Measurements from ENCODE around the gene CSPG4.
"Not testable (repeated sequence)": the region's sequence is repeated elsewhere in the genome, so short reads cannot be mapped to it uniquely, and the experiment has no call there.

CSPG4 gene

GRCh38 chr15:75688278-75688557, 24.4 kb downstream of the CSPG4 start:
- no peaks in the 10 kb centered on the region for H3K9me3 ChIP-seq (ENCODE audit: low read length)
- no peak overlapping the region for H3K9ac ChIP-seq (ENCODE audit: low read length)
- no peak overlapping the region for H3K4me3 ChIP-seq (ENCODE audit: low read depth in 1 of 2, low read length in 2 of 2)
- H3K36me3 ChIP-seq (ENCODE audit: insufficient read depth, low read length), result peaks cover 64% of the 10 kb centered on the region
- peaks cover 25% of the 10 kb centered on the region for H3K4me1 ChIP-seq (ENCODE audit: insufficient read depth, low read length)
- no peak overlapping the region for H3K27ac ChIP-seq (ENCODE audit: low read depth, low read length)
- no peaks in the 10 kb centered on the region for H3K27me3 ChIP-seq (ENCODE audit: control insufficient read depth in 1 of 2, insufficient read depth in 2 of 2, low read length in 2 of 2)

GRCh38 chr15:75687486-75688277, 25.0 kb downstream of the CSPG4 start:
- no peak overlapping the region for H3K9ac ChIP-seq (ENCODE audit: low read length)
- H3K4me3 ChIP-seq (ENCODE audit: low read depth in 1 of 2, low read length in 2 of 2), result no peak overlapping the region
- no peaks in the 10 kb centered on the region for H3K27me3 ChIP-seq (ENCODE audit: control insufficient read depth in 1 of 2, insufficient read depth in 2 of 2, low read length in 2 of 2)
- H3K36me3 ChIP-seq (ENCODE audit: insufficient read depth, low read length), result peaks cover 64% of the 10 kb centered on the region
- no peaks in the 10 kb centered on the region for H3K9me3 ChIP-seq (ENCODE audit: low read length)
- peaks cover 23% of the 10 kb centered on the region for H3K4me1 ChIP-seq (ENCODE audit: insufficient read depth, low read length)
- no peak overlapping the region for H3K27ac ChIP-seq (ENCODE audit: low read depth, low read length)

- Histone ChIP-seq H3K4me1 (ENCODE audit: insufficient read depth, low read length) (peaks cover 23% of the 10 kb centered on the region), H3K36me3 (ENCODE audit: insufficient read depth, low read length) (peaks cover 68% of the 10 kb centered on the region)
- not testable (repeated sequence) for H3K27ac ChIP-seq (ENCODE audit: low read depth, low read length); H3K4me3 ChIP-seq (ENCODE audit: low read depth in 1 of 2, low read length in 2 of 2); H3K9me3 ChIP-seq (ENCODE audit: low read length); H3K9ac ChIP-seq (ENCODE audit: low read length); H3K27me3 ChIP-seq (ENCODE audit: control insufficient read depth in 1 of 2, insufficient read depth in 2 of 2, low read length in 2 of 2)
These were observed 26.4 kb downstream of the CSPG4 start for GRCh38 chr15:75686212-75686642.

- H3K27me3 ChIP-seq (ENCODE audit: control insufficient read depth in 1 of 2, insufficient read depth in 2 of 2, low read length in 2 of 2), result no peaks in the 10 kb centered on the region
- H3K4me3 ChIP-seq (ENCODE audit: low read depth in 1 of 2, low read length in 2 of 2), result no peak overlapping the region
- H3K4me1 ChIP-seq (ENCODE audit: insufficient read depth, low read length), result peaks cover 23% of the 10 kb centered on the region
- H3K36me3 ChIP-seq (ENCODE audit: insufficient read depth, low read length), result peaks cover 76% of the 10 kb centered on the region
- H3K9me3 ChIP-seq (ENCODE audit: low read length), result no peaks in the 10 kb centered on the region
- H3K9ac ChIP-seq (ENCODE audit: low read length), result no peak overlapping the region
- no peak overlapping the region for H3K27ac ChIP-seq (ENCODE audit: low read depth, low read length)
These were observed 27.5 kb downstream of the CSPG4 start for GRCh38 chr15:75685195-75685594.

GRCh38 chr15:75684648-75685047, 28.0 kb downstream of the CSPG4 start:
- Histone ChIP-seq H3K9ac (ENCODE audit: low read length) (no peak overlapping the region), H3K27me3 (ENCODE audit: control insufficient read depth in 1 of 2, insufficient read depth in 2 of 2, low read length in 2 of 2) (no peaks in the 10 kb centered on the region), H3K9me3 (ENCODE audit: low read length) (no peaks in the 10 kb centered on the region), H3K36me3 (ENCODE audit: insufficient read depth, low read length) (peaks cover 81% of the 10 kb centered on the region), H3K4me1 (ENCODE audit: insufficient read depth, low read length) (peaks cover 23% of the 10 kb centered on the region), H3K4me3 (ENCODE audit: low read depth in 1 of 2, low read length in 2 of 2) (no peak overlapping the region), H3K27ac (ENCODE audit: low read depth, low read length) (no peak overlapping the region)

GRCh38 chr15:75683646-75684312, 28.9 kb downstream of the CSPG4 start:
- Histone ChIP-seq H3K36me3 (ENCODE audit: insufficient read depth, low read length) (peaks cover 82% of the 10 kb centered on the region), H3K27ac (ENCODE audit: low read depth, low read length) (peak overlapping the region; percentile 68), H3K4me1 (ENCODE audit: insufficient read depth, low read length) (peaks cover 23% of the 10 kb centered on the region)
- not testable (repeated sequence) for H3K4me3 ChIP-seq (ENCODE audit: low read depth in 1 of 2, low read length in 2 of 2); H3K9me3 ChIP-seq (ENCODE audit: low read length); H3K9ac ChIP-seq (ENCODE audit: low read length); H3K27me3 ChIP-seq (ENCODE audit: control insufficient read depth in 1 of 2, insufficient read depth in 2 of 2, low read length in 2 of 2)

GRCh38 chr15:75682181-75683135, 30.2 kb downstream of the CSPG4 start:
- Histone ChIP-seq H3K36me3 (ENCODE audit: insufficient read depth, low read length) (peaks cover 75% of the 10 kb centered on the region), H3K4me1 (ENCODE audit: insufficient read depth, low read length) (peaks cover 23% of the 10 kb centered on the region), H3K27me3 (ENCODE audit: control insufficient read depth in 1 of 2, insufficient read depth in 2 of 2, low read length in 2 of 2) (no peaks in the 10 kb centered on the region), H3K9ac (ENCODE audit: low read length) (no peak overlapping the region), H3K9me3 (ENCODE audit: low read length) (no peaks in the 10 kb centered on the region), H3K4me3 (ENCODE audit: low read depth in 1 of 2, low read length in 2 of 2) (no peak overlapping the region), H3K27ac (ENCODE audit: low read depth, low read length) (no peak overlapping the region)

GRCh38 chr15:75680007-75680789, 32.5 kb downstream of the CSPG4 start:
- Histone ChIP-seq H3K4me3 (ENCODE audit: low read depth in 1 of 2, low read length in 2 of 2) (no peak overlapping the region), H3K9ac (ENCODE audit: low read length) (no peak overlapping the region), H3K27me3 (ENCODE audit: control insufficient read depth in 1 of 2, insufficient read depth in 2 of 2, low read length in 2 of 2) (no peaks in the 10 kb centered on the region), H3K9me3 (ENCODE audit: low read length) (no peaks in the 10 kb centered on the region), H3K36me3 (ENCODE audit: insufficient read depth, low read length) (peaks cover 77% of the 10 kb centered on the region), H3K27ac (ENCODE audit: low read depth, low read length) (no peak overlapping the region), H3K4me1 (ENCODE audit: insufficient read depth, low read length) (peaks cover 18% of the 10 kb centered on the region)

GRCh38 chr15:75678324-75678690, 34.3 kb downstream of the CSPG4 start:
- H3K27ac ChIP-seq (ENCODE audit: low read depth, low read length); H3K4me3 ChIP-seq (ENCODE audit: low read depth in 1 of 2, low read length in 2 of 2); H3K9ac ChIP-seq (ENCODE audit: low read length): not testable (repeated sequence)

GRCh38 chr15:75677465-75678323, 35.0 kb downstream of the CSPG4 start:
- Histone ChIP-seq H3K4me3 (ENCODE audit: low read depth in 1 of 2, low read length in 2 of 2) (no peak overlapping the region), H3K4me1 (ENCODE audit: insufficient read depth, low read length) (peaks cover 28% of the 10 kb centered on the region), H3K27me3 (ENCODE audit: control insufficient read depth in 1 of 2, insufficient read depth in 2 of 2, low read length in 2 of 2) (no peaks in the 10 kb centered on the region), H3K27ac (ENCODE audit: low read depth, low read length) (no peak overlapping the region), H3K9me3 (ENCODE audit: low read length) (no peaks in the 10 kb centered on the region), H3K9ac (ENCODE audit: low read length) (no peak overlapping the region), H3K36me3 (ENCODE audit: insufficient read depth, low read length) (peaks cover 63% of the 10 kb centered on the region)

More at GRCh38 chr15:75678324-75678690, 34.3 kb downstream of the CSPG4 start:
- H3K4me1 ChIP-seq (ENCODE audit: insufficient read depth, low read length), result peaks cover 22% of the 10 kb centered on the region
- peaks cover 65% of the 10 kb centered on the region for H3K36me3 ChIP-seq (ENCODE audit: insufficient read depth, low read length)
- not testable (repeated sequence) for H3K9me3 ChIP-seq (ENCODE audit: low read length); H3K27me3 ChIP-seq (ENCODE audit: control insufficient read depth in 1 of 2, insufficient read depth in 2 of 2, low read length in 2 of 2)

Measured in muscle layer of colon (tissue), 2 donors.